Uterus (tissue), 2 donors: Measurements from ENCODE around the gene LRRC8A.

Experiments used
- CTCF ChIP-seq, 4 experiments: fragments of 200-600 bp in 2 of 4; fragments of 450-650 bp in 2 of 4; sonication (generic) in 2 of 4; IDR thresholded peaks; one replicate each; pipeline ENCODE4 v1.5.1; 2016 to 2019; ENCODE audit warnings: antibody characterized with exemption in 4 of 4, mild to moderate bottlenecking in 2 of 4, moderate library complexity in 1 of 4
- POLR2A ChIP-seq, 2 donors: fragments of 450-650 bp; IDR thresholded peaks; one replicate each; pipeline ENCODE4 v1.6.1; 2016; ENCODE audit warnings: antibody characterized with exemption in 2 of 2, mild to moderate bottlenecking in 1 of 2, moderate library complexity in 1 of 2

GRCh38 chr9:128905964-128906363, 24.0 kb downstream of the LRRC8A start:
- TF ChIP-seq POLR2A (IDR thresholded peaks at IDR 0.05) (no peak), CTCF (IDR thresholded peaks at IDR 0.05) (no peak)
